NCI-H2107 (cell line): ENCODE measurements around the gene ZNF444.

Source experiments
- DNase-seq: peaks from one replicate; lab custom pipeline; 2025; lab: John Stamatoyannopoulos, UW

ZNF444 gene

DNA sequence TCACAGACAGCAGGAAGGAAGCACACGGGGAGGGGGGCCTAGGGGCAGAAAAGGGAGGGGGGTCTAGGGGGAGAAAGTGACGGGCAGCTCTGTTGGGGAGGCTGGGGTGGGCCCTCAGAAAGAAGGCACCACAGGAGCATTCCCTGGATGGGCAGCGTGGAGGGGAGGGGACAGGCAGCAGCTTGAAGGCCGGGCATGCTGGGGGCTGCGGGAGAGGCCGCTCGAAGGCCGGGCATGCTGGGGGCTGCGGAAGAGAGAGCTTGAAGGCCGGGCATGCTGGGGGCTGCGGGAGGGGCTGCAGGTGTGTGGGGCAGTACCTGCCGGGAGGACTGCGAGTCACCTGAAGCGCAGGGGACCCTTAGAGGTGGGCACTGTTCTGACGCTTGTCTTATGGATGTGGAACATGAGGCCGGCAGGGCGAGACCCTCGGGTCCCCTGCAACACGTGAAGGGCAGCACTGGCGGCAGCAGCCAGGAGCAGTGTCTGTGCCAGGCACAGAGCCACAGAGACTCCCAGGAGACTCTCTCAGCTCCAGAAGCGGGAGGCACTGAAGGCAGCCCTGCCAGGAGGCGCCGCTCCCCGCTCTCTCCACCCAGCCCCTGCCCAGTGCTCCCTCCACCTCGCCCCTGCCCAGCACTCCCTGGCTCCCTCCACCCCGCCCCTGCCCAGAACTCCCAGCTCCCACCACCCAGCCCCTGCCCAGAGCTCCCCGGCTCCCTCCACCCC, 33.3 kb upstream of the ZNF444 start:
- DNase-seq, result no peak

DNA sequence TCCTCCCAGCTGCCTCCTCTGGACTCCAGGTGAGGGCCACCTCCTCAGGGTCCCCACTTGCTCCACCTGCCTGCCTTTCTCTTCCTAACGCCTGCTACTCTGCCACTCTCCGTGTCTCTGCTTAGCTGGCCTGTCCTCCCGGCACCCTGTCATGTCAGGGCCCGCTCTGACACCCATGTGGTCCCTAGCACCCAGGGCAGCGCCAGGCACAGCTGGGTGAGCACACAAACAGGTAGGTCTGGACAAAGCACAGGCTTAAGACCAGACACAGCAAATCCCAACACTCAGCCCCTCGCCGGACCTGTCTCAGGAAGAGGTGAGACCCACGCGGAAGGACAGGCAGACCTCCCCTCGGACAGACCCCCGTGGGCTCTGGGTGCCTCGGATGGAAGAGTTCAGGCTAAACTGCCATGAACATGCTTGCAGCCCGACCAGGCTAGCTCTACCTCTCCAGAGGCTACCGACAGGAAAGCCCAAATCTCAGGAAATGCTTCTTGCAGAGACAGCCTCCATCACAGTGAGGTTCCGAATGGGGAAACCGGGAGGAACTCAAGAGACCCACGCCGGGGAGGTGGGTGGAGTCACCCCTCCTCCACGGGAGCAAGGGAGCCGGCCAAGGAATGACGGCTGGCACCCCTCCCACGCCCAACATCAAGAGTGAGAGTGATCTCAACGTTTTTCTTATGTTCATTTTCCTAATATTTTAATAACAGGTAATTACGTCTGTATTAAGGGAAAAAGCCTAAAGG, 32.5 kb upstream of the ZNF444 start:
- DNase-seq, result no peak

DNA sequence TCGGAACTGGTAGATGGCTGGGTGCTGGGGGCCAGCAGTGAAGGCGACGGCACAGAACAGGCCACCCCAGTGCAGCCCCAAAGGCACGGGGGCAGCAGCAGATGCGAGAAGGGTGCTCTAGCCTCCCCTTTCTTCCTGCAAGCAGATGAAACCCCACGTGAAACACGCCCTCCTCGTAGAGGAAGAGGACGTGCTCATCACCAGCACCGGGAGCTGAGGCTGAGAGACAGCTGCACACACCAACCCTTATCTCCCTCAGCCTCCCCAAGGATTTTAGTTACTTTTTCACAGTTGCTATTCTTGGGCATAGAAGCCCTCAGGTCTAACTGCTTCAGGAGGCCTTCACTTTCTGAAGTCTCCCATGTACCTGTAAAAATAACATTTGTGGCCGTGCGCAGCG, 31.9 kb upstream of the ZNF444 start:
- DNase-seq, result no peak

DNA sequence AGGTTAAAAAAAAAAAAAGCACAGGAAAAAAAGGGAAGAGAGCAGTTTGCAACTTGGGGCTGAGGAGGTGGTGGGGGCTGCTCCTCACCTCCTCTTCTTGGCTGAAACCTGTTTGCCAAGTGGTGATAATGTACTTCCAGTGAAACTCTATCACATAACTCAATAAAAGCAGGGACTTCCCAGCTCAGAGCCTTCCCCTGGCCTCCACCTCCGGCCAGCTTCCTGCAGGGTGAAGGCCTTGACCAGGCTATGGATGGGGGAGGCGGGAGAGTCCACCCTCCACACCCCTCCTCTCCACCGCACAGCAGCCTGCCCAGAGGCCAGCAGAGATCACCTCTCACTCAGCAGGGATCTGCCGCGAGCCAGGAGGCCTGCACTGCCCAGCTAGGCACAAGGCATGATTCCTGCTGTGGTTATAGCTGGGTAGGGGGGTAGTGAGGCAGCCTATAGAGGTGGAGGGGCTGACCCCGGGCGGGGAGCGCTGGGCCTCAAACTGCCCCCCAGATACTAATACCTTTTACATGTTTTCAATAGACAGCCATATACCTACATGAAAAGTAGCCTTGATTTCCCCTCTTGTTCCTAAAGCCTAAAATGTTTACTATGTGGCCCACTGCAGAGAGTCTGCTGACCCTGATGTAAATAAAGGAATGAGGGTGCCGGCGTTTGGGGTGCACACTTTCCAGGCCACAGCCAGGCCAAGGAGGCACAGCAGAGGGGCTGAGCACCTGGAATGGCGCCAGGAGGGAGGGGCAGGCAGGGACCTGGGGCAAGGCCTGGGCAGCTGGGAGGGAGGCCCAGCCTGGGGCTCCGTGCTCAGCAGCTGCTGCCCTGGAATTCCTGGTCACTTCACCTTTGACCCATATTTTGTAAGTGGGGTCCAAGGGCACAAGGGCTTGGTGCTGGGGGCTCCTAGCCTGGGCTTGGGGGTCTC, 30.3 kb upstream of the ZNF444 start:
- DNase-seq, result no peak

DNA sequence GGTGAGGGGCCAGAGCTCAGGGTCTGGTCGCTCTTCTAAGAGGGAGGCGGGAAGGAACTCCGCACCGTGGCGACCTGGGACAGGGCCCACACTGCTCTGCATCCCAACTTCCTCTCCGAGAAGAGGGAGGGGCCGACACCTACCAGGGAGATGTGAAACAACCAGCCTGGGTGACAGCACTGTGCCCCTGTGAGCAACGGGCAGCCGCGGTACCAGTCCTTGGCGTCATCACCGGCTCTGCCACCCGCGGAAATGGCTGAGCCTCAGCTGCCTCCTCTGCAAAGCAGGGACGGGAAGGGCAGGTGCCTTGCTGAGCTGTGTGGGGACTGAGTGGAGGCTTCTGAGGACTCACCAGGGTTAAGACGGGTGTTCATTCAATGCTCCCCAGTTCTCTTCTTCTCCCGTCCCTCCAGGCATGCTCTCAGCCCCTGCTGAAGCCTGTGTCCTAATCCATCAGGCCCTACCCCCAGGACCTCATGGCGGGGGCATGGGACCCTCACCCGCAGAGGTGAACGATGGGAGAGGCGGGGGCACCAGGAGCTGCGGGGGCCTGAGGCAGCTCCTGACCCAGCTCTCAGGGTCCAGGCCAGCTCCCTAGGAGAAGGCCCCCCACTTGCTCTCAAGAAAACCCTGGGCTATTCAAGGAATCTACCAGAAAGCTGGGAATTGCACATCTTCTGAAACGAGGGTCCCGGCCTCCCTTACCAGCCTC, 29.3 kb upstream of the ZNF444 start:
- no peak for DNase-seq

DNA sequence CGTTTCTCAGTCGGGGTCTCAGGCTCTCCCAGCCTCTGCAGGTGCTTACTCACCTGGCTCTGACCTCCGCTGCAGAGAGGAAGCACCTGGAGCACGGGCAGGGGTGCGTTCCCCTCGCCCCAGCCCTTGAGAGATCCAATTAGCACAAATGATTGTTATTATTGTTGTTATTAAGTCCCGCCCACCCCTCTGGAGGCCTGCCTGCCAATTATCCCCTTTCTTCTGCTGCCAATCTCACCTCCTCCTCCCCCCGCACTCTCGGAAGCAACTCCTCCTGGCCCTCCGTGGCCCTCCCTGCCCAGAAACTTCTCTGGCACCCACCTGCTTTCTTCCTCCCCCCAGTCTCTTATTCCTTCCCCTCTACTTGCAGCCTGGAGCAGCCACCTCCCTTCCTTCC, 28.8 kb upstream of the ZNF444 start:
- DNase-seq, result no peak

DNA sequence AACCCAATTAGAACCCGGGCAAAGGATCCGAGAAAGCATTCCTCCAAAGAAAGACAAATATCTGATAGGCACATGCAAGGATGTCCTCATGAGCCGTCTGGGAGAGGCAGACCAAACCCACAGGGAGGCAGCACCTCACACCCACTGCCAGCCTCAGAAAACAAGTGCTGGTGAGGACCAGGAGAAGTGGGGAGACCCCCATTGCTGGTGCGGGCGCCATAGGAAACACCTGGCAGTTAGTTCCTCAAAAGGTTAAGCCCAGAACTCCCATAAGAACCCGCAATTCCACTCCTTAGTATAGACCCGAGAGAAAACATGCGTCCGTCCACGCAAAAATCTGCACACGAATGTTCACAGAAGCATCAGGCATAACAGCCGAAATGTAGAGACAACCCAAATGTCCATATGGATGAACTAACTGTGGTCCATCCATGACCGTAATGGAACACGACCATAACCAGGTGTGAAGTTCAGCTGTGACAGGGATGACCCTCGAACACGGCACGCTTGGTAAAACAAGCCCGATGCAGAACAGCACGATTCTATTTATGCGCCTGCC, 27.9 kb upstream of the ZNF444 start:
- DNase-seq, result no peak

DNA sequence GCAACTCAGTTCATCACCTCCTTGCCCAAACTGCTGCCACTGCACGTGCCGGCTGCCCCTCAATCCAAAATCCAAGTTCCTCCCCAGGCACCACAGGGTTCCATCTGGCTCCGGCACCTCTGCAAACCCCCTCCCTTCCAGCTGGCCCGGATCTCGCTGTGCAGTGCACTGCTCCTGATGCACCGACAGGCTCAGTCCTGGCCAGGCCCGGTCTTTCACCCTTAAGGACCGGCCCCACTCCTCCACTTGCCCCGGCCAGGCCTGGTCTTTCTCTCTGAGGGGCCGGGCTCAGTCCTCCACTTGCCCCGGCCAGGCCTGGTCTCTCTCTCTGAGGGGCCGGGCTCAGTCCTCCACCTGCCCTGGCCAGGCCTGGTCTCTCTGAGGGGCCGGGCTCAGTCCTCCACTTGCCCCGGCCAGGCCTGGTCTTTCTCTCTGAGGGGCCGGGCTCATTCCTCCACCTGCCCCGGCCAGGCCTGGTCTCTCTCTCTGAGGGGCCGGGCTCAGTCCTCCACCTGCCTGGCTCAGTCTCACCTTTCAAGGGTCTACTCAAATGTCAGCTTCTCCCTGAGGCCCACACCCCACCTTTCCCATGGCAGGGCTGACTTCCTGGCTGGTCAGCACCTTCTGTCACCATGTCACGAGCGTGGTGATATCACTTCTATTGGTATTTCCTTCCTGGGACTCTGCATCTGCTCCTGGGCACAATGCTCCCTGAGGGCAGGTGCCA, 26.9 kb upstream of the ZNF444 start:
- DNase-seq, result no peak

DNA sequence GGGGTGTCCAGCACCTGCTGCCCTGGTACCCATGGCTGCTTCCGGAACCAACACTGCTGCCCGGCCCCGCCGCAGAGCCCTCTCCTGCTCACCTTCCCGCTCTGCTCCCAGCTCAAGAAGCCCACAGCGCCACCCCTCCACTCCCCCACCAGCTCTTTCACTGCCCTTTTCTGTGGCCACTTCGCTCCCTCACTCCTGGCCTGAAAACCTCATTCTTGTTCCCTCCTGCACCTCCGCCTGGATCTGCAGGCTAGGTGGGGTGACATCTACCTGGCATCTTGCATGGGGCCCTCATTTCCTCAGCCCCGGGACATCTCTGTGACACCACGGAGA, 26.3 kb upstream of the ZNF444 start:
- DNase-seq, result no peak

DNA sequence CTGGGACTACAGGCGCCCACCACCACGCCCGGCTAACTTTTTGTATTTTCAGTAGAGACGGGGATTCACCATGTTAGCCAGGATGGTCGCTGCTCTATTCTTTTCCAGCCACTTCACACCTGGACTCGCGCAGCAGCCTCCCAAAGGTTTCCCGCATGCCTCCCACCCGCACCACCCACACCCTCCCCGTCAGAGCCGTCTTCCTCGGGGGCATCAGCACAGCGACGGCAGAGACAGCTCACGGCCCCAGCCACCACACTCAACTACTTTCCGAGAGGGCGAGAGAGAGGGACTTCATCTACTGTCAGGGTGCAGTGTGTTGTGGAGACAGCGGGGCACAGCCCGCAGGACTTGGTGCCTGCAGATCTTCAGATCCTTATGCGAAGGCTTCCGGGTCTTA, 25.6 kb upstream of the ZNF444 start:
- no peak for DNase-seq

DNA sequence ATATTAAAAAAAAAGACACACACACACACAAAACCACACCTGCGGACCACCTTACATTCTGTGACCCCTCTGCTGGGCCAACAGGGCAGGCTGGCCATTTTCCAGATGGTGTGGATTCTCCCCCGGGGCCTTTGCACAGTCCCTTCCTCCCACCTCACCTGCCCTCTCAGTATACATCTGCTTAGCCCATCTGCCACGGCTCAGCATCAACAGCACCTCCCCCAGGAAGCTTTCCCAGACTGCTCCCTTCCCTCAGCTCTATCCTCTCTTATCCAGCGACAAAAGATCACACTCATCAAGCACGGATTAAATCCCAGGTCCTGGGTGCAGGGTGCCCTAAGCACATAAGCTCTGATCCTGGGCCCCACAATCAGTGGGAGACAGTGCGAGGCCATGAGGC, 24.5 kb upstream of the ZNF444 start:
- no peak for DNase-seq

DNA sequence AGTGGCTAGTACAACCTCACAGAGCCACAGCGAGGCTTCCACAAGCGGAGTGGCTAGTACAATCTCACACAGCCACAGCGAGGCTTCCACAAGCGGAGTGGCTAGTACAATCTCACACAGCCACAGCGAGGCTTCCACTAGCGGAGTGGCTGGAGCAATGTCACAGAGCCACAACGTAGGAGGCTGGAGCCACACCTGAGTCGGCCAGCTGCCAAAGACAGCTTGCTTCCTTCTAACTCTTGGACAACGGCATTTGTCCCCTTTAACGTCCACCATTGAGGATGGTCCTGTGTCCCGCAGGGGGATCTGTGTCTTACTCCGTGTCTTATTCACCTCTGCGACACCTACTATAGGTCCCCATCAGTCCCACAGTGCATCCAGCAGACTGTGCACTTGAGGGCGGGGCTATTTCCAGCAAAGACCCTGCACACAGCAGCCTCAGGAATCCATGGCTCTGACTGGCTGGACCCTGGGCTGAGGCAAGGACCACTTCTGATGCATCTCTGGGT, 23.7 kb upstream of the ZNF444 start:
- DNase-seq, result no peak

DNA sequence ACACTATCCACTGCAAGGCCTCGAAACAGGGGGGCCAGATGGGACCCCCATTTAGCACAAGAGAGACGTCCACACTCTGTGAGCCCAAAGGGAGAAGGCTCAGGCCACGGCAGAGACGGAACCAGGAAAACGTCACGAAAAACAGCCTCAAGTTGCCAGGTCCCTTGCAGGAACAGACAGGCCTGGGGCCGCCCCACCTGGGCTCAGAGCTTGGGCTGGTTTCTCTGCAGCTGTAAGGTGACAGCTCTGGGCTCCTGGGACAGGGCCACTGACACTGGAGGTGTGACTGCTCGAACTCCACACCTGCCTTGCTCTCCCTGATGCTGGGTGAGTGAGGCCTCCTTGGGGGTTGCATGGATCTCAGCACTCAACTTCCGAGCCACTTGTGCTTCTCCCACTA, 23.2 kb upstream of the ZNF444 start:
- DNase-seq, result no peak

DNA sequence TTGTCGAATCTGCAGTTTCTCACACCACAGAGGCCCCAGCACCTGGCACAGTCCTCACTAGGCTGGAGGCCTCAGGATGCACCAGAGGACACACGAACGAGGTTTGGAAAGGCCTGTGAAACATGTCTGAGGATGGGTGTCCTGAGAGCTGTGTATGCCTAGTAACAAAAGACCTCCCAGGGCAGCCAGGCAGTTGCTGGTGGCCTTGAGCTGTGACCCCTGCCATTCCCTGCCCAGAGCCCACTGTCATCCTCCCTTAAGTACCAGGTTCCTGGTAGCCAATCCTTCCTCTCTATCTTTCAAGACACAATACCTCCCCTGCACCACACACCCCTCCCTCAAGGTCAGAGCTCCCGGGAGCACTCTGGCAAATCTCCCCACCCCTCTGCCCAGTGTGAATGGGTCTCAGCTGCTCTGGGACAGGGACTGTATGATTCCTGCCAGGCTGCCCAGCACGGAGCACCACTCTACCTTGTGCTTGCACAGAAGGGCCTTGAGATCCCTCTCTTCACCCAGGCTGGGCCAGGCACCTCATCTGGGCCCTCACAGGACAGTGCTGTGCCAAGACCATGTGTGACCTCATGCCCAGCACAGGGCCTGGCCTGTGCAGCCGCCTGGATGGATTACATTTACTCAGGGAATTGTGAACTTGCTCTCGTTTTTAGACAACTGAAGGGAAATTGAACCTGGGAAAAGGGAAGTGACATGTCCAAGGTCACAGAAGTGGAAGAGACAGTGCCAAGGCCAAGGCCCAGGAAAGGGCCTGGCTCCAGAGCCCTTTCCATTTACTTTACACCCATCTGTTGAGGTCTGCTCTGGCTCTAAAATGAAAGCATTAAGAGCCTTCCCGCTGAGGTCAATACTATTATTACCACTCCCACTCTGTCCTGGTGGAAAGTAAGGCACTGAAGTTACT, 22.2 kb upstream of the ZNF444 start:
- DNase-seq, result no peak

DNA sequence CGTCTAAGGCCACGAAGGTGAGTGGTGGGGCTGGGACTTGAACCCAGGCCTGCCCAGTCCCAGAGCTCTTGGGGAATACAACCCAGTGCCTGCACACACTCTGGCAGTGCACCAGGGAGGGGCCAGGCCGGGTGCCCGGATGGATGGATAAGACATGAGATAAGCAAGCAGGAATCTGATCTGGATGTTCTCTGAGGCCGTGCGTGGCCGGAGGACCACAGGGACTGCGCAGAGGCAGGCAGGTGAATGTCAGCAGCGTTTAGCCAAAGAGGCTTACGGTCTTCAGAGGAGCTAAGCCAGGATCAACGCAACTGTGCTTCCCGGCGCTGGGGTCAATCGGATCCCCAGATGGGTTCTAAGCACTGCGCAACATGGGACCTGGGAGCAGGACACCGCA, 21.5 kb upstream of the ZNF444 start:
- DNase-seq, result no peak

DNA sequence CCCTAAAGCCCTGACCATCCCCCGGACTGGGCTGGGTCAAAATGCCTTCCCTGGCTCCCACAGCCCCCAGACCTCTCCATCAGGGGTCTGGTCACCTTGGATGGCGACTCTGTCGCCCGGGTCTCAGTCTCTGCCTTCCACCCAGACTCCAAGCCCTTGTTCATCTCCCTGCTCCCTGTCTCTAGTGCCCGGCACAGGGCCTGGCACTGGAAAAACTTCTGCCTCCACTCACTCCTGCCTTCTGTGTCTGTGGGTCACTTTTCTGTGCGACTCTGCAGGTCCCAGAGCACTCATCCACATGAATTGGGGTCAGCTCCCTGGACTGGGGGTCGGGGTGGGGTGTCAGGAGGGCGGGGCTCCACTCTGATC, 21.1 kb upstream of the ZNF444 start:
- no peak for DNase-seq

DNA sequence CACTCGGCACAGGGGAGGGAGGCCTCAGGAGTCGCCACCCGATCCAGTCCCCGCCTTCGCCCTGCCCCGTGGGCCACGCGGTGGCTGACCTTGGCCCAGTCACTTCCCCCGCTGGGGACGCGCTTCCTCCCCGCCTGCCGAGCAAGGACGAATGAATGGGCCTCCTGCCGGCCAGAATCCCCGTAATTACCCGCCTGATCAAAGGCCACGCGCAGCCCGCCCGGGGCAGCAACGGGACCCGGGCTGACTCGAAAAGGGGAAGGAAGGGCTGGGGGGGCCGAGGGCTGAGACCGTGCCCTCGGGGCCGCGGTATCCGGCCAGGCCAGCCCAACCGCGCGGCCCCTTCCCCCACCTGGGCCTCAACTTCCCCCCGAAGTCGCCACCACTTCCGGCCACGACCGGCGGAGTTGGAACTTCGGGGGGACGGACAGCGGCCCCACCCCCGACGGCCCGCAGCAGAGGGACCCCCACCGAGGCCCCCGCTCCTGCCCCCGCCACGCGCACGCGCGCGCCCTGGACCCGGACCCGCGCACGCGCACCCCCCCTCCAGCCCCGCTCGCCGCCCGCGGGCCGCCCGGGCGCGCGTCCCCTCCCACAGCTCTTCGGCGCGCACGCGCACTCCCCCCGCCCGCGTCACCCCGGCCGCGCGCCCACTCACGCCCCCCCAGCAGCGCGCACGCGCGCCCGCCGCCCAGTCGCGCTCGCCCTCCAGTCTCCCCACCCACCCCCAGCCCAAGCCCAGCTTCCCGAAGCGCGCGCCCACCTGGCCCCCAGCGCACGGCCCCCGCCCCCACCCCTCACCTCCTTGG, 20.5 kb upstream of the ZNF444 start:
- DNase-seq, result no peak

DNA sequence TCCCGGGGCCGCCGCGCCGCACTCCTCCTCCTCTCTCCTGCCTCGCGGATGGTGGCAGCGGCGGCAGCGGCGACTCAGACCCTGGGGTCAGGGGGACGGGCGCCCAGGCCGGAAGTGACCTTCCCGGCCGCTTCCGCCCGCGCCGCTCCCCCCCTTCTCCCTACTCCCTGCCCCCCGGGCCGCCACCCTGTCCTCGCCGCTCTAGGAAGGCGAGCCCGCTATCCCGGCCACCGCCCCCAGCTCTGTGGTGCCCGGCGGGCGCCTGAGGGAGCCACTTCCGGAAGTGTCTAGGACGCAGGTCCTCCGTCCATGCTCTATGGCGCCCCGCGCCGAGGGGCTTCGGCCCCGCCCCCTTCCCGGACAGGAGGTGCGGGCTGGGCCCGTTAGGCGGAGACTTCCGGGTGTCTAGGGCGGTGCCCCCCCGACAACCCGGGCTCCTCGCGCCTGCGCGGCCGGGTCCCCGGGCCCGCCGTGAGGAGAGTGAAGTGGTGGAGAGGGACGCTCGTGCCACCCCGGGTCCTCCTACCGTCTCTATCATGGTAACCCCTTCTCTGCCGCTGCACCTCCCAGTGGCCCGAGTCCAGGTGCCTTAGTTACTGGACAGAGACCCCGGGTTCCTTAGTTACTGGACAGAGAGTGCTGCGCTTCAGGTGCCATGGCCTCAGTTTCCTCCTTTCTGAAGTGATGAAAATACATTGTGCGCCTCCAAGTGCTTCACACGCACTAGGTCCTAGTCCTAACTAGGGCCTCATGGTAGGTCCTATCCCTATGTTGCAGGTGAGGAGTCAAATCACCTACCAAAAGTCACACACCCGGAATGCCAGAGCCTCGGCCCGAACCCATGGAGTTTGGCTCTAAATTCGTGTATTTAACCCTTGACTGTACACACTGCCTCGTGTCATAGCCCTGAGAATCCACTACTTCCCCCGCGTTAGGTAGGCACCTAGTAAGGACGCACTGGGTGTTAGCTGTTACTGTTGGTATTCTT, 19.6 kb upstream of the ZNF444 start, which contains the start of gene ZNF787:
Gene ZNF787 (minus strand): TSS at position 116 of the 988 bp plus-strand sequence. CDS start 18,078 bp downstream, outside the sequence.
- peak; percentile 89 for DNase-seq
